Measurements from ENCODE around the gene C17orf50.

C17orf50 gene

DNA sequence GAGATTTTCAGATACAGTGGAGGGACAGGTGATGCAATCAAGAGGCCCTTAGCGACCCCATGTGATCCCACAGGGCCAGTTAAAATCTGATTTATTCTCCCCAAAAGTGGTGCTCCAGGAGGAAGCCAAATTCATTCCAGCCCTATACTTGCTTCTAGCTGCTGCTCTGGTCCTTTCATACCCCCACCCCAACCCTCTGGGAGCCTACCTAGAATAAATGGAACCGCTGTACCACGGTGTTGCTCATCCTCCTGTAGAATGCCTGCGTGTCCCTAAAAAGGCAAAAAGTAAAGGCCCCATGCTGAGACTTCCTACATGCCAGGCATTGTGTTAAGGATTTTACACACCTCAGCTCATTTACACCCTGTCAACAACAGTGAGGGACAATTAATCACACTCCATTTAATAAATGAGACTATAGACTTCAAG lies 31.3 kb upstream of the C17orf50 start:
- TF ChIP-seq POLR2AphosphoS5 (IDR thresholded peaks at IDR 0.05; ENCODE audit: low read depth, low read length), result no peak

GRCh38 chr17:35730400-35731005 lies 30.2 kb upstream of the C17orf50 start:
- TF ChIP-seq TAF1 (IDR thresholded peaks at IDR 0.05; ENCODE audit: borderline replicate concordance, insufficient read depth, low read length) (no peak), SIN3A (IDR thresholded peaks at IDR 0.05; ENCODE audit: borderline replicate concordance, insufficient read depth, low read length) (no peak), POLR2AphosphoS5 (IDR thresholded peaks at IDR 0.05; ENCODE audit: low read depth, low read length) (no peak), FOXP2 (optimal IDR thresholded peaks at IDR 0.05; ENCODE audit: borderline replicate concordance, extremely low read depth, extremely low read length, insufficient read depth) (no peak)
- TF ChIP-seq, protein P1, sequence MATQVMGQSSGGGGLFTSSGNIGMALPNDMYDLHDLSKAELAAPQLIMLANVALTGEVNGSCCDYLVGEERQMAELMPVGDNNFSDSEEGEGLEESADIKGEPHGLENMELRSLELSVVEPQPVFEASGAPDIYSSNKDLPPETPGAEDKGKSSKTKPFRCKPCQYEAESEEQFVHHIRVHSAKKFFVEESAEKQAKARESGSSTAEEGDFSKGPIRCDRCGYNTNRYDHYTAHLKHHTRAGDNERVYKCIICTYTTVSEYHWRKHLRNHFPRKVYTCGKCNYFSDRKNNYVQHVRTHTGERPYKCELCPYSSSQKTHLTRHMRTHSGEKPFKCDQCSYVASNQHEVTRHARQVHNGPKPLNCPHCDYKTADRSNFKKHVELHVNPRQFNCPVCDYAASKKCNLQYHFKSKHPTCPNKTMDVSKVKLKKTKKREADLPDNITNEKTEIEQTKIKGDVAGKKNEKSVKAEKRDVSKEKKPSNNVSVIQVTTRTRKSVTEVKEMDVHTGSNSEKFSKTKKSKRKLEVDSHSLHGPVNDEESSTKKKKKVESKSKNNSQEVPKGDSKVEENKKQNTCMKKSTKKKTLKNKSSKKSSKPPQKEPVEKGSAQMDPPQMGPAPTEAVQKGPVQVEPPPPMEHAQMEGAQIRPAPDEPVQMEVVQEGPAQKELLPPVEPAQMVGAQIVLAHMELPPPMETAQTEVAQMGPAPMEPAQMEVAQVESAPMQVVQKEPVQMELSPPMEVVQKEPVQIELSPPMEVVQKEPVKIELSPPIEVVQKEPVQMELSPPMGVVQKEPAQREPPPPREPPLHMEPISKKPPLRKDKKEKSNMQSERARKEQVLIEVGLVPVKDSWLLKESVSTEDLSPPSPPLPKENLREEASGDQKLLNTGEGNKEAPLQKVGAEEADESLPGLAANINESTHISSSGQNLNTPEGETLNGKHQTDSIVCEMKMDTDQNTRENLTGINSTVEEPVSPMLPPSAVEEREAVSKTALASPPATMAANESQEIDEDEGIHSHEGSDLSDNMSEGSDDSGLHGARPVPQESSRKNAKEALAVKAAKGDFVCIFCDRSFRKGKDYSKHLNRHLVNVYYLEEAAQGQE (IDR thresholded peaks at IDR 0.05; ENCODE audit: insufficient read depth in 1 of 2, low read depth in 2 of 2, low read length in 2 of 2), result no peak

- TF ChIP-seq POLR2AphosphoS5 (IDR thresholded peaks at IDR 0.05; ENCODE audit: low read depth, low read length), result no peak
- TF ChIP-seq, protein P1 (IDR thresholded peaks at IDR 0.05; ENCODE audit: insufficient read depth in 1 of 2, low read depth in 2 of 2, low read length in 2 of 2), result no peak
- no peak for TF ChIP-seq SIN3A (IDR thresholded peaks at IDR 0.05; ENCODE audit: borderline replicate concordance, insufficient read depth, low read length)
- no peak for TF ChIP-seq FOXP2 (optimal IDR thresholded peaks at IDR 0.05; ENCODE audit: borderline replicate concordance, extremely low read depth, extremely low read length, insufficient read depth)
- TF ChIP-seq TAF1 (IDR thresholded peaks at IDR 0.05; ENCODE audit: borderline replicate concordance, insufficient read depth, low read length), result no peak
Observed at GRCh38 chr17:35731239-35731916, 29.3 kb upstream of the C17orf50 start, which contains the start of gene RASL10B. Gene RASL10B (plus strand): TSS chr17:35731639. CDS start chr17:35735185, 3,546 bp downstream.

- no peak for TF ChIP-seq TAF1 (IDR thresholded peaks at IDR 0.05; ENCODE audit: borderline replicate concordance, insufficient read depth, low read length)
- no peak for TF ChIP-seq FOXP2 (optimal IDR thresholded peaks at IDR 0.05; ENCODE audit: borderline replicate concordance, extremely low read depth, extremely low read length, insufficient read depth)
- TF ChIP-seq SIN3A (IDR thresholded peaks at IDR 0.05; ENCODE audit: borderline replicate concordance, insufficient read depth, low read length), result no peak
- TF ChIP-seq POLR2AphosphoS5 (IDR thresholded peaks at IDR 0.05; ENCODE audit: low read depth, low read length), result no peak
- TF ChIP-seq, protein P1 (IDR thresholded peaks at IDR 0.05; ENCODE audit: insufficient read depth in 1 of 2, low read depth in 2 of 2, low read length in 2 of 2), result no peak
Observed at GRCh38 chr17:35731917-35732805, 28.5 kb upstream of the C17orf50 start.

GRCh38 chr17:35732806-35733136 lies 27.9 kb upstream of the C17orf50 start:
- TF ChIP-seq FOXP2 (optimal IDR thresholded peaks at IDR 0.05; ENCODE audit: borderline replicate concordance, extremely low read depth, extremely low read length, insufficient read depth) (no peak), TAF1 (IDR thresholded peaks at IDR 0.05; ENCODE audit: borderline replicate concordance, insufficient read depth, low read length) (no peak), POLR2AphosphoS5 (IDR thresholded peaks at IDR 0.05; ENCODE audit: low read depth, low read length) (no peak), SIN3A (IDR thresholded peaks at IDR 0.05; ENCODE audit: borderline replicate concordance, insufficient read depth, low read length) (no peak)
- TF ChIP-seq, protein P1 (IDR thresholded peaks at IDR 0.05; ENCODE audit: insufficient read depth in 1 of 2, low read depth in 2 of 2, low read length in 2 of 2), result no peak
